ENCODE results near the gene TMEM161A.

DNA sequence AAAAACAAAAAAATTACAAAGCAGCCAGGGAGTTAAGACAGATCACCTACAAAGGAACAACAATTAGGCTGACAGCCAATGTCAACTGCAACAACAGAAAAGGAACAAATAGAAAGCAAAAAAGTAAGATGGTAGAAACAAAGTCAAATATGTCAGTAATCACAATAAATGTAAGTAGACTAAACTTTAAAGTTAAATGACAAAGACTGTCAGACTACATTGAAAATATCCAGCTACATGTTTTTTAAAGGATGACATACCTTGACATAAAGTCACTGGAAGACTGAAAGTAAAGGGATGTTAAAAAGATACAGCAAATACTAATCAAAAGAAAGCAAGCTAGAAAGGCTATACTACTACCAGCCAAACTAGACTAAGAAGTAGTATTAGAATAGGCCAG lies 14.9 kb downstream of the TMEM161A start:
- TF ChIP-seq POLR2A (IDR thresholded peaks at IDR 0.05) = no peak
- TF ChIP-seq, protein P1, sequence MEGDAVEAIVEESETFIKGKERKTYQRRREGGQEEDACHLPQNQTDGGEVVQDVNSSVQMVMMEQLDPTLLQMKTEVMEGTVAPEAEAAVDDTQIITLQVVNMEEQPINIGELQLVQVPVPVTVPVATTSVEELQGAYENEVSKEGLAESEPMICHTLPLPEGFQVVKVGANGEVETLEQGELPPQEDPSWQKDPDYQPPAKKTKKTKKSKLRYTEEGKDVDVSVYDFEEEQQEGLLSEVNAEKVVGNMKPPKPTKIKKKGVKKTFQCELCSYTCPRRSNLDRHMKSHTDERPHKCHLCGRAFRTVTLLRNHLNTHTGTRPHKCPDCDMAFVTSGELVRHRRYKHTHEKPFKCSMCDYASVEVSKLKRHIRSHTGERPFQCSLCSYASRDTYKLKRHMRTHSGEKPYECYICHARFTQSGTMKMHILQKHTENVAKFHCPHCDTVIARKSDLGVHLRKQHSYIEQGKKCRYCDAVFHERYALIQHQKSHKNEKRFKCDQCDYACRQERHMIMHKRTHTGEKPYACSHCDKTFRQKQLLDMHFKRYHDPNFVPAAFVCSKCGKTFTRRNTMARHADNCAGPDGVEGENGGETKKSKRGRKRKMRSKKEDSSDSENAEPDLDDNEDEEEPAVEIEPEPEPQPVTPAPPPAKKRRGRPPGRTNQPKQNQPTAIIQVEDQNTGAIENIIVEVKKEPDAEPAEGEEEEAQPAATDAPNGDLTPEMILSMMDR (IDR thresholded peaks at IDR 0.05) = no peak

All from heart left ventricle (tissue), 13 donors.